GM23338 (cell line): ENCODE data around the gene MCM3. TPM values are rescaled to one million over a fixed set of nuclear protein-coding genes. Genes with fewer than 3 reads are reported as not detected.

Source experiments
- ATAC-seq: fragments of 200-7000 bp; cut with Tn5 transposase; 3 replicates; pipeline ENCODE4 v1.9.1; 2020
- DNase-seq: peaks from one replicate; pipeline ENCODE4 v3.0.0-alpha.2; 2015; ENCODE audit warnings: low spot score
- H2AFZ ChIP-seq: fragments of 200-600 bp; sonication (generic); 2 replicates; pipeline ENCODE4 v1.8.0; 2016; ENCODE audit warnings: antibody characterized with exemption, mild to moderate bottlenecking, moderate library complexity
- H3F3A ChIP-seq: fragments of 200-600 bp; sonication (generic); replicated peaks from 2 replicates; pipeline ENCODE4 v1.8.0; 2017; ENCODE audit warnings: antibody characterized with exemption, mixed run types, low read depth
- H3K27ac ChIP-seq: fragments of 200-600 bp; sonication (generic); 2 replicates; pipeline ENCODE4 v1.6.1; 2016; ENCODE audit warnings: low read depth
- H3K27me3 ChIP-seq: fragments of 200-600 bp; sonication (generic); 2 replicates; pipeline ENCODE4 v1.8.0; 2016; ENCODE audit warnings: mild to moderate bottlenecking, mixed run types, moderate library complexity; ENCODE audit not compliant: insufficient read depth
- H3K36me3 ChIP-seq: fragments of 200-600 bp; sonication (generic); 2 replicates; pipeline ENCODE4 v1.8.0; 2016; ENCODE audit warnings: mild to moderate bottlenecking; ENCODE audit not compliant: insufficient read depth
- H3K4me1 ChIP-seq: fragments of 200-600 bp; sonication (generic); 2 replicates; pipeline ENCODE4 v1.8.0; 2016; ENCODE audit warnings: mild to moderate bottlenecking, moderate library complexity; ENCODE audit not compliant: insufficient read depth
- H3K4me2 ChIP-seq: fragments of 200-600 bp; sonication (generic); 2 replicates; pipeline ENCODE4 v1.7.1; 2017; ENCODE audit warnings: mixed run types
- H3K4me3 ChIP-seq: fragments of 200-600 bp; sonication (generic); 2 replicates; pipeline ENCODE4 v1.6.1; 2016; ENCODE audit warnings: mixed run types
- H3K79me2 ChIP-seq: fragments of 200-600 bp; sonication (generic); replicated peaks from 2 replicates; pipeline ENCODE4 v1.8.0; 2017; ENCODE audit warnings: mild to moderate bottlenecking; ENCODE audit not compliant: insufficient read depth
- H3K9me2 ChIP-seq: fragments of 200-600 bp; sonication (generic); 2 replicates; pipeline ENCODE4 v1.8.0; 2017; ENCODE audit not compliant: insufficient read depth
- H4K20me1 ChIP-seq: fragments of 200-600 bp; sonication (generic); replicated peaks from 2 replicates; pipeline ENCODE4 v1.8.0; 2017; ENCODE audit warnings: mild to moderate bottlenecking; ENCODE audit not compliant: insufficient read depth
- H3K27ac Mint-ChIP-seq: 2 replicates; pipeline ENCODE4 v1.8.0; 2020; ENCODE audit warnings: inconsistent platforms, mild to moderate bottlenecking, moderate library complexity, mixed read lengths
- H3K27me3 Mint-ChIP-seq: 3 replicates; pipeline ENCODE4 v1.8.0; 2022; ENCODE audit warnings: low read depth, mild to moderate bottlenecking, moderate library complexity, mixed read lengths, inconsistent platforms; ENCODE audit not compliant: insufficient read depth, poor library complexity
- H3K36me3 Mint-ChIP-seq: 3 replicates; pipeline ENCODE4 v1.8.0; 2021; ENCODE audit warnings: low read depth, mild to moderate bottlenecking, inconsistent platforms, moderate library complexity, mixed read lengths
- H3K4me1 Mint-ChIP-seq: 3 replicates; pipeline ENCODE4 v1.8.0; 2020; ENCODE audit warnings: mild to moderate bottlenecking, inconsistent platforms, mixed read lengths
- H3K4me3 Mint-ChIP-seq: 3 replicates; pipeline ENCODE4 v1.8.0; 2021; ENCODE audit warnings: moderate library complexity, mild to moderate bottlenecking, inconsistent platforms, mixed read lengths
- H3K9me3 Mint-ChIP-seq: 3 replicates; pipeline ENCODE4 v1.8.0; 2020; ENCODE audit warnings: moderate library complexity, mild to moderate bottlenecking, inconsistent platforms, mixed read lengths
- CREB1 ChIP-seq: fragments of 250-450 bp; sonication (Bioruptor Pico); IDR thresholded peaks from 2 replicates; pipeline ENCODE4 v1.5.0; 2020; ENCODE audit warnings: low read depth, mild to moderate bottlenecking, moderate library complexity
- EZH2phosphoT487 ChIP-seq: fragments of 200-600 bp; sonication (generic); IDR thresholded peaks from one replicate; pipeline ENCODE4 v1.8.1; 2018; ENCODE audit warnings: antibody characterized with exemption; ENCODE audit not compliant: unreplicated experiment
- NANOG ChIP-seq: IDR thresholded peaks from 2 replicates; pipeline ENCODE4 v1.6.1; 2016; ENCODE audit warnings: antibody characterized with exemption, borderline replicate concordance
- POLR2AphosphoS5 ChIP-seq: IDR thresholded peaks from 2 replicates; pipeline ENCODE4 v1.6.1; 2016; ENCODE audit warnings: antibody characterized with exemption, low read depth
- polyA plus RNA-seq: library from polyadenylated mRNA; unstranded; fragments of >200 nt; fragmentation: Nextera tagmentation; extraction: Ambion mirVana; gene quantifications from 2 replicates; pipeline ENCODE4 v1.2.1, GENCODE V29; 2016
- total RNA-seq: library from RNA; depleted of rRNA; stranded (reverse); fragments of >200 nt; shearing (Covaris generic); gene quantifications from 2 replicates; pipeline ENCODE4 v1.2.3, GENCODE V29; 2014
- TF ChIP-seq, protein P1 (sequence below): IDR thresholded peaks from one replicate; pipeline ENCODE4 v1.6.1; 2018; ENCODE audit warnings: antibody characterized with exemption; ENCODE audit not compliant: unreplicated experiment
- TF ChIP-seq, protein P2 (sequence below), 2 experiments: fragments of 200-600 bp in 1 of 2; sonication (generic) in 1 of 2; conservative IDR thresholded peaks; 2 replicates each; pipeline versions ENCODE4 v1.5.1 to v1.6.1; 2016 to 2017; ENCODE audit warnings: antibody characterized with exemption in 2 of 2, low read depth in 2 of 2, mild to moderate bottlenecking in 2 of 2, moderate library complexity in 1 of 2
- TF ChIP-seq, protein P3 (sequence below): IDR thresholded peaks from 2 replicates; pipeline ENCODE4 v1.6.1; 2016; ENCODE audit warnings: antibody characterized with exemption

MCM3 gene
- total and polyA plus RNA-seq, 2 experiments from 2014 or later, result 157 to 369 TPM

DNA sequence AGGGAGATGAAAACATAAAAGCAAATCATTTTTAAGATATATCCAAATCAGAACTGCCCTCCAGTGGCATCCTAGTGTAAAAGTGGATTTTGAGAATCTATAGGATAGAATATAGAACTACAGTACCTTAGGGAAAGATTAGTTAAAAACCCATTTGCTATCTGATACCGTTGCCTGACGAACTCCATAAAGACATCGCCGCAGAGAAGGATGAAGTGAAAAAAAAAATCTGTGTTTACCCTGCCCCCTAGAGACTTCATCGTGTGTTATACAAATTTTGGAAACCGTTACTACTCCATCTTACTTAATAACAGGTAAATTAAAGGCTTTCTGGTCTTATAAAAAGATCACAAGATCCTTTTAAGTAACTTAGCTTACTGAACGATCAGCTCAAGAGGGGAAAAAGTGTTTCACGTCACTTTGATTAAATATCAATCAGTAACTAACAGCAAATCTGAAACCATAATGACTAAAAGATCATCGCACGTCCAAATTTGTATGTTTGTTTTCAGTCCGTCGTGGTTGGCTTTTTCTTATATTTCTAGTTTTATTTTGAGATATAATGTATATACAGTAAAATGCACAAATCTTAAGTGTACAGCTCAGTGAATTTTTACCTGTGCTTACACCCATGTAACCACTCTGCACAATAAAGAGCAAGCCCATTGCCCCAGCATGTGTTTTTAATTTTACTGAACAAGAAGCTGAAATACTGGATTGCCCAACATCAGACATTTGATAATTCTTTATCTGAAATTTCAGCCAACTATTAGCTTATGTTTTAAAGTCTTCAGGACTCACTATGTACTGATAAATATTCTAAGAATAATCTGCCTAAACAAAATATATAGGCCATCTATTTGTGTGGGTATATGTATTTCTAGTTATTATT, 881 bp upstream of the MCM3 start:
- Histone ChIP-seq H3K9me2 (no peaks in the 10 kb centered on the region), H3K79me2 (peaks cover 39% of the 10 kb centered on the region), H3F3A (no peaks in the 10 kb centered on the region), H3K4me2 (peak overlapping the region; percentile 75), H3K27ac (0 out of 2 replicates have a peak overlapping the region, but pooled peaks have one; percentile 2), H3K27me3 (no peaks in the 10 kb centered on the region), H3K4me1 (peaks cover 20% of the 10 kb centered on the region; the same call in 1 of the 2 replicates), H2AFZ (0 out of 2 replicates have a peak overlapping the region, but pooled peaks have one; percentile 11), H4K20me1 (peaks cover 15% of the 10 kb centered on the region), H3K36me3 (peaks cover 25% of the 10 kb centered on the region), H3K4me3 (peak overlapping the region; percentile 53)
- Mint-ChIP-seq H3K4me3 (no peak overlapping the region), H3K27me3 (peaks cover 6% of the 10 kb centered on the region), H3K4me1 (peaks cover 20% of the 10 kb centered on the region), H3K36me3 (peaks cover 35% of the 10 kb centered on the region), H3K9me3 (no peaks in the 10 kb centered on the region), H3K27ac (no peak overlapping the region)
- DNase-seq (peak; percentile 28), ATAC-seq (no peak)
- TF ChIP-seq, protein P1, sequence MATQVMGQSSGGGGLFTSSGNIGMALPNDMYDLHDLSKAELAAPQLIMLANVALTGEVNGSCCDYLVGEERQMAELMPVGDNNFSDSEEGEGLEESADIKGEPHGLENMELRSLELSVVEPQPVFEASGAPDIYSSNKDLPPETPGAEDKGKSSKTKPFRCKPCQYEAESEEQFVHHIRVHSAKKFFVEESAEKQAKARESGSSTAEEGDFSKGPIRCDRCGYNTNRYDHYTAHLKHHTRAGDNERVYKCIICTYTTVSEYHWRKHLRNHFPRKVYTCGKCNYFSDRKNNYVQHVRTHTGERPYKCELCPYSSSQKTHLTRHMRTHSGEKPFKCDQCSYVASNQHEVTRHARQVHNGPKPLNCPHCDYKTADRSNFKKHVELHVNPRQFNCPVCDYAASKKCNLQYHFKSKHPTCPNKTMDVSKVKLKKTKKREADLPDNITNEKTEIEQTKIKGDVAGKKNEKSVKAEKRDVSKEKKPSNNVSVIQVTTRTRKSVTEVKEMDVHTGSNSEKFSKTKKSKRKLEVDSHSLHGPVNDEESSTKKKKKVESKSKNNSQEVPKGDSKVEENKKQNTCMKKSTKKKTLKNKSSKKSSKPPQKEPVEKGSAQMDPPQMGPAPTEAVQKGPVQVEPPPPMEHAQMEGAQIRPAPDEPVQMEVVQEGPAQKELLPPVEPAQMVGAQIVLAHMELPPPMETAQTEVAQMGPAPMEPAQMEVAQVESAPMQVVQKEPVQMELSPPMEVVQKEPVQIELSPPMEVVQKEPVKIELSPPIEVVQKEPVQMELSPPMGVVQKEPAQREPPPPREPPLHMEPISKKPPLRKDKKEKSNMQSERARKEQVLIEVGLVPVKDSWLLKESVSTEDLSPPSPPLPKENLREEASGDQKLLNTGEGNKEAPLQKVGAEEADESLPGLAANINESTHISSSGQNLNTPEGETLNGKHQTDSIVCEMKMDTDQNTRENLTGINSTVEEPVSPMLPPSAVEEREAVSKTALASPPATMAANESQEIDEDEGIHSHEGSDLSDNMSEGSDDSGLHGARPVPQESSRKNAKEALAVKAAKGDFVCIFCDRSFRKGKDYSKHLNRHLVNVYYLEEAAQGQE, result no peak
- TF ChIP-seq, protein P2, sequence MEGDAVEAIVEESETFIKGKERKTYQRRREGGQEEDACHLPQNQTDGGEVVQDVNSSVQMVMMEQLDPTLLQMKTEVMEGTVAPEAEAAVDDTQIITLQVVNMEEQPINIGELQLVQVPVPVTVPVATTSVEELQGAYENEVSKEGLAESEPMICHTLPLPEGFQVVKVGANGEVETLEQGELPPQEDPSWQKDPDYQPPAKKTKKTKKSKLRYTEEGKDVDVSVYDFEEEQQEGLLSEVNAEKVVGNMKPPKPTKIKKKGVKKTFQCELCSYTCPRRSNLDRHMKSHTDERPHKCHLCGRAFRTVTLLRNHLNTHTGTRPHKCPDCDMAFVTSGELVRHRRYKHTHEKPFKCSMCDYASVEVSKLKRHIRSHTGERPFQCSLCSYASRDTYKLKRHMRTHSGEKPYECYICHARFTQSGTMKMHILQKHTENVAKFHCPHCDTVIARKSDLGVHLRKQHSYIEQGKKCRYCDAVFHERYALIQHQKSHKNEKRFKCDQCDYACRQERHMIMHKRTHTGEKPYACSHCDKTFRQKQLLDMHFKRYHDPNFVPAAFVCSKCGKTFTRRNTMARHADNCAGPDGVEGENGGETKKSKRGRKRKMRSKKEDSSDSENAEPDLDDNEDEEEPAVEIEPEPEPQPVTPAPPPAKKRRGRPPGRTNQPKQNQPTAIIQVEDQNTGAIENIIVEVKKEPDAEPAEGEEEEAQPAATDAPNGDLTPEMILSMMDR (conservative IDR thresholded peaks at IDR 0.05; ENCODE audit: low read depth in 2 of 2), result peak in 1 of 2 experiments; percentile 41; a peak in 3 of 4 replicates
- TF ChIP-seq, protein P3, sequence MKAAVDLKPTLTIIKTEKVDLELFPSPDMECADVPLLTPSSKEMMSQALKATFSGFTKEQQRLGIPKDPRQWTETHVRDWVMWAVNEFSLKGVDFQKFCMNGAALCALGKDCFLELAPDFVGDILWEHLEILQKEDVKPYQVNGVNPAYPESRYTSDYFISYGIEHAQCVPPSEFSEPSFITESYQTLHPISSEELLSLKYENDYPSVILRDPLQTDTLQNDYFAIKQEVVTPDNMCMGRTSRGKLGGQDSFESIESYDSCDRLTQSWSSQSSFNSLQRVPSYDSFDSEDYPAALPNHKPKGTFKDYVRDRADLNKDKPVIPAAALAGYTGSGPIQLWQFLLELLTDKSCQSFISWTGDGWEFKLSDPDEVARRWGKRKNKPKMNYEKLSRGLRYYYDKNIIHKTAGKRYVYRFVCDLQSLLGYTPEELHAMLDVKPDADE, result no peak

DNA sequence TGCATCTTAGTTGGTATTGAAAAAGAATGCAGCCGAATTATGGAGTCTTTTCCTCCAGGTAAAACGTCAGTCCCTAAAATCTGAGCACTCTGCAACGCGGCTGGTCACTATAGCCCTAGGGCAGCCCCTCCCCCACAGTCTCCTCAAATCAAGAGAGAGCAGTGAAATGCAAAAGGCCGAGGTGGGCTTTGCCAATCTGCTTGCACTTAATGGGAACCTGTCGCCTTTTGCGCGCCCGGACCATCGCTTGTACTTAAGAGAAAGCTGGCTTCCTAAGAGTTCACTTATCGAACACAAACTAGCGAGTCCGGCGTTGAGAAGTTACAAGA, 447 bp downstream of the MCM3 start:
- Histone ChIP-seq H4K20me1 (peaks cover 22% of the 10 kb centered on the region), H3K4me3 (peak overlapping the region; percentile 73), H3K27ac (peak overlapping the region; percentile 79), H2AFZ (no peak overlapping the region), H3K4me1 (peaks cover 20% of the 10 kb centered on the region; the same call in 1 of the 2 replicates), H3K79me2 (peaks cover 53% of the 10 kb centered on the region), H3K4me2 (peak overlapping the region; percentile 78), H3K9me2 (no peaks in the 10 kb centered on the region), H3F3A (no peaks in the 10 kb centered on the region), H3K27me3 (no peaks in the 10 kb centered on the region), H3K36me3 (peaks cover 38% of the 10 kb centered on the region)
- DNase-seq (peak; percentile 93), ATAC-seq (peak; percentile 71)
- no peaks in the 10 kb centered on the region for H3K9me3 Mint-ChIP-seq
- peaks cover 6% of the 10 kb centered on the region for H3K27me3 Mint-ChIP-seq
- no peak overlapping the region for H3K4me3 Mint-ChIP-seq
- H3K4me1 Mint-ChIP-seq, result peaks cover 20% of the 10 kb centered on the region
- peaks cover 48% of the 10 kb centered on the region for H3K36me3 Mint-ChIP-seq
- H3K27ac Mint-ChIP-seq, result no peak overlapping the region
- TF ChIP-seq POLR2AphosphoS5, result no peak
- no peak for TF ChIP-seq EZH2phosphoT487
- 0 out of 2 replicates have a peak, but pooled peaks have one; percentile 21 for TF ChIP-seq CREB1 (CRISPR knock-in tag)
- TF ChIP-seq NANOG, result no peak
